Choroid plexus epithelial cell (primary cell): ENCODE data around the gene KCTD5.

Experiments used
- DNase-seq: peaks from one replicate; pipeline ENCODE4 v3.0.0-alpha.2; 2010; ENCODE audit warnings: low read depth
- H3K4me3 ChIP-seq: 2 replicates; pipeline ENCODE4 v1.5.1; 2011; ENCODE audit warnings: low read depth, mild to moderate bottlenecking, control low read depth, low read length, moderate library complexity
- CTCF ChIP-seq: conservative IDR thresholded peaks from 2 replicates; pipeline ENCODE4 v1.5.1; 2011; ENCODE audit warnings: low read depth, mild to moderate bottlenecking, control low read depth, inconsistent platforms, low read length, moderate library complexity

KCTD5 gene

GRCh38 chr16:2756288-2757015, 74.1 kb downstream of the KCTD5 start:
- no peak for DNase-seq
- no peak for TF ChIP-seq CTCF
- no peak overlapping the region for H3K4me3 ChIP-seq

- DNase-seq, result no peak
- TF ChIP-seq CTCF, result no peak
- H3K4me3 ChIP-seq, result no peak overlapping the region
Observed at GRCh38 chr16:2757344-2757743, 75.0 kb downstream of the KCTD5 start.
